MCF 10A (cell line): ENCODE results near the gene ITPRIPL1. TPM values are rescaled to one million over a fixed set of nuclear protein-coding genes. Genes with fewer than 3 reads are reported as not detected.

ENCODE experiments used
- BruUV-seq: library from RNA; stranded (reverse); fragments of 400-500 nt; replicated peaks from 2 replicates; lab custom pipeline; 2021; lab: Mats Ljungman, UMichigan
- CTCF ChIA-PET: fragments of 300-600 bp; sonication (Branson Sonifier 250); formaldehyde crosslinking; extraction: SDS; loops from one replicate; lab custom pipeline; 2021; ENCODE audit warnings: antibody characterized with exemption, inconsistent platforms; lab: Yijun Ruan, JAX
- POLR2A ChIA-PET: fragments of 300-600, 350-650 bp; sonication (Branson Sonifier 250); formaldehyde crosslinking; extraction: SDS; loops from one replicate; lab custom pipeline; 2020; ENCODE audit warnings: antibody characterized with exemption, inconsistent platforms; lab: Yijun Ruan, JAX
- DNase-seq: peaks from one replicate; pipeline ENCODE4 v3.0.0-alpha.2; 2018; ENCODE audit not compliant: unreplicated experiment
- H3K27ac Mint-ChIP-seq: one replicate; pipeline ENCODE4 v1.8.0; 2022; ENCODE audit warnings: mild to moderate bottlenecking, low read depth, mixed read lengths; ENCODE audit not compliant: unreplicated experiment
- H3K27me3 Mint-ChIP-seq: one replicate; pipeline ENCODE4 v1.8.0; 2022; ENCODE audit warnings: mixed read lengths; ENCODE audit not compliant: insufficient read depth, unreplicated experiment
- H3K36me3 Mint-ChIP-seq: one replicate; pipeline ENCODE4 v1.8.0; 2022; ENCODE audit warnings: mild to moderate bottlenecking, moderate library complexity, mixed read lengths; ENCODE audit not compliant: insufficient read depth, unreplicated experiment
- H3K4me1 Mint-ChIP-seq: one replicate; pipeline ENCODE4 v1.8.0; 2022; ENCODE audit warnings: mixed read lengths; ENCODE audit not compliant: insufficient read depth, unreplicated experiment
- H3K4me3 Mint-ChIP-seq: one replicate; pipeline ENCODE4 v1.8.0; 2022; ENCODE audit warnings: mild to moderate bottlenecking, moderate library complexity, mixed read lengths; ENCODE audit not compliant: unreplicated experiment
- H3K9me3 Mint-ChIP-seq: one replicate; pipeline ENCODE4 v1.8.0; 2022; ENCODE audit warnings: mixed read lengths; ENCODE audit not compliant: unreplicated experiment
- CTCF ChIP-seq: fragments of 200-600 bp; IDR thresholded peaks from one replicate; pipeline ENCODE4 v1.8.0; 2022; ENCODE audit warnings: antibody characterized with exemption, mild to moderate bottlenecking; ENCODE audit not compliant: unreplicated experiment
- intact Hi-C: fragments of 100-400 bp; cut with micrococcal nuclease; formaldehyde crosslinking; loops from 2 replicates; pipeline ENCODE4 v1.14.1; 2022
- total RNA-seq: library from RNA; stranded (reverse); gene quantifications from 2 replicates; pipeline ENCODE4 v1.2.3, GENCODE V29; 2022

Gene ITPRIPL1
- total RNA-seq, 1 experiment from 2014 or later, result not detected

- no peak for DNase-seq
- H3K4me1 Mint-ChIP-seq, result peaks cover 10% of the 10 kb centered on the region
- CTCF ChIA-PET, result interaction anchor here (1.0 kb wide), 1 partner anchor 192 kb away, joined by 5 read pairs; no protein-coding TSS in a partner anchor
- BruUV-seq, result no TSS peak
- H3K9me3 Mint-ChIP-seq, result no peaks in the 10 kb centered on the region
- TF ChIP-seq CTCF, result no peak
- intact Hi-C loops, result no loop called here
- H3K27me3 Mint-ChIP-seq, result peaks cover 33% of the 10 kb centered on the region
- POLR2A ChIA-PET, result interaction anchor here (1.4 kb wide), 1 partner anchor 11 kb away, joined by 5 read pairs; the partner anchor contains the start of gene SNRNP200
- H3K36me3 Mint-ChIP-seq, result no peaks in the 10 kb centered on the region
- no peak overlapping the region for H3K27ac Mint-ChIP-seq
- no peak overlapping the region for H3K4me3 Mint-ChIP-seq
Measured at GRCh38 chr2:96316999-96317398, 8.1 kb upstream of the ITPRIPL1 start.

GRCh38 chr2:96317584-96317997 lies 7.5 kb upstream of the ITPRIPL1 start:
- DNase-seq, result no peak
- CTCF ChIA-PET, result interaction anchor here (1.0 kb wide), 1 partner anchor 191 kb away, joined by 5 read pairs; no protein-coding TSS in a partner anchor
- Mint-ChIP-seq H3K36me3 (no peaks in the 10 kb centered on the region), H3K4me3 (no peak overlapping the region), H3K9me3 (no peaks in the 10 kb centered on the region), H3K4me1 (peaks cover 10% of the 10 kb centered on the region), H3K27me3 (peaks cover 39% of the 10 kb centered on the region), H3K27ac (no peak overlapping the region)
- intact Hi-C loops, result no loop called here
- no peak for TF ChIP-seq CTCF
- POLR2A ChIA-PET, result interaction anchor here (0.5 kb wide), 1 partner anchor 38 kb away, joined by 3 read pairs; no protein-coding TSS in a partner anchor
- BruUV-seq, result no TSS peak

- H3K27ac Mint-ChIP-seq, result no peak overlapping the region
- peaks cover 10% of the 10 kb centered on the region for H3K4me1 Mint-ChIP-seq
- ChIA-PET CTCF (no interaction called here), POLR2A (interaction anchor here (0.7 kb wide), 1 partner anchor 13 kb away, joined by 3 read pairs; no protein-coding TSS in a partner anchor)
- H3K36me3 Mint-ChIP-seq, result no peaks in the 10 kb centered on the region
- intact Hi-C loops, result no loop called here
- no peak for TF ChIP-seq CTCF
- H3K9me3 Mint-ChIP-seq, result no peaks in the 10 kb centered on the region
- BruUV-seq, result no TSS peak
- H3K27me3 Mint-ChIP-seq, result peaks cover 50% of the 10 kb centered on the region
- no peak for DNase-seq
- H3K4me3 Mint-ChIP-seq, result no peak overlapping the region
Measured at GRCh38 chr2:96318723-96319122, 6.4 kb upstream of the ITPRIPL1 start.

- POLR2A ChIA-PET, result interaction anchor here (0.7 to 3.0 kb wide), 2 partner anchors 11 to 13 kb away, joined by 3 to 21 read pairs; no protein-coding TSS in a partner anchor
- BruUV-seq, result no TSS peak
- Mint-ChIP-seq H3K27ac (no peak overlapping the region), H3K9me3 (no peaks in the 10 kb centered on the region), H3K4me3 (no peak overlapping the region), H3K4me1 (peaks cover 10% of the 10 kb centered on the region), H3K27me3 (peaks cover 54% of the 10 kb centered on the region), H3K36me3 (no peaks in the 10 kb centered on the region)
- no peak for DNase-seq
- CTCF ChIA-PET, result interaction anchor here (1.9 kb wide), 1 partner anchor 8 kb away, joined by 5 read pairs; no protein-coding TSS in a partner anchor
- intact Hi-C loops, result no loop called here
- no peak for TF ChIP-seq CTCF
Measured at GRCh38 chr2:96319396-96319795, 5.7 kb upstream of the ITPRIPL1 start.
